ENCODE results near the gene TERT. TPM values are rescaled to one million over a fixed set of nuclear protein-coding genes. Genes with fewer than 3 reads are reported as not detected.

The TERT gene
- polyA plus RNA-seq, 1 experiment: not detected

DNA sequence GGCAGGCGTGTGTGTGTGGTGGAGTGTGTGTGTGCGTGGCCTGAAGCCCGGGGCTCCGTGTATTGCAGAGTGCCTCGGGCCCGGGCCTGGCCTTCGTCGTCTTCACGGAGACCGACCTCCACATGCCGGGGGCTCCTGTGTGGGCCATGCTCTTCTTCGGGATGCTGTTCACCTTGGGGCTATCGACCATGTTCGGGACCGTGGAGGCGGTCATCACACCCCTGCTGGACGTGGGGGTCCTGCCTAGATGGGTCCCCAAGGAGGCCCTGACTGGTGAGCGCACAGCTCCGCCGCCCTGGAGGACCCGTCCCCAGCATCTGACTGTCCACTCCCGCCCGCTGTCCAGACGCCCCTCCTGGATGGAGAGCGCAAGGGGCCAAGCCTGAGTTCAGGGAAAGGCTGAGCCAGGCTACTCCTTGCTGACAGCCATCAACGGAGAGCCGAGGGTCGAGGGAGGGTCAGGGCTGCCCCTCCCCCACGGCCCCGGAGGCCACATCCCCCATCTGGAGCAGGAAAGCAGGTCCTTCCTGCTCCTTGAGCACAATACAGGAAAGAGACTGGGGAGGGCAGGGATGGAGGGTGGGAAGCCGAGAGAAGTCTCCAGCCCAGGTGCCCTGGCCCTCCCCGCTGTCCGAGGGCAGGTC is 51.3 kb downstream of the TERT start:
- Histone ChIP-seq H3K4me3 (ENCODE audit: low read depth, low read length) (no peak overlapping the region), H3K27me3 (ENCODE audit: control insufficient read depth, insufficient read depth, low read length) (no peaks in the 10 kb centered on the region), H3K27ac (ENCODE audit: low read depth, low read length) (no peak overlapping the region), H3K9me3 (ENCODE audit: control insufficient read depth, insufficient read depth, low read length) (peaks cover 77% of the 10 kb centered on the region)
- ChIA-PET CTCF (no interaction called here), POLR2A (no interaction called here)
- DNase-seq (ENCODE audit: low read depth, low spot score): no peak
- TF ChIP-seq, protein P1, sequence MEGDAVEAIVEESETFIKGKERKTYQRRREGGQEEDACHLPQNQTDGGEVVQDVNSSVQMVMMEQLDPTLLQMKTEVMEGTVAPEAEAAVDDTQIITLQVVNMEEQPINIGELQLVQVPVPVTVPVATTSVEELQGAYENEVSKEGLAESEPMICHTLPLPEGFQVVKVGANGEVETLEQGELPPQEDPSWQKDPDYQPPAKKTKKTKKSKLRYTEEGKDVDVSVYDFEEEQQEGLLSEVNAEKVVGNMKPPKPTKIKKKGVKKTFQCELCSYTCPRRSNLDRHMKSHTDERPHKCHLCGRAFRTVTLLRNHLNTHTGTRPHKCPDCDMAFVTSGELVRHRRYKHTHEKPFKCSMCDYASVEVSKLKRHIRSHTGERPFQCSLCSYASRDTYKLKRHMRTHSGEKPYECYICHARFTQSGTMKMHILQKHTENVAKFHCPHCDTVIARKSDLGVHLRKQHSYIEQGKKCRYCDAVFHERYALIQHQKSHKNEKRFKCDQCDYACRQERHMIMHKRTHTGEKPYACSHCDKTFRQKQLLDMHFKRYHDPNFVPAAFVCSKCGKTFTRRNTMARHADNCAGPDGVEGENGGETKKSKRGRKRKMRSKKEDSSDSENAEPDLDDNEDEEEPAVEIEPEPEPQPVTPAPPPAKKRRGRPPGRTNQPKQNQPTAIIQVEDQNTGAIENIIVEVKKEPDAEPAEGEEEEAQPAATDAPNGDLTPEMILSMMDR (IDR thresholded peaks at IDR 0.05; ENCODE audit: low read depth, low read length): no peak

DNA sequence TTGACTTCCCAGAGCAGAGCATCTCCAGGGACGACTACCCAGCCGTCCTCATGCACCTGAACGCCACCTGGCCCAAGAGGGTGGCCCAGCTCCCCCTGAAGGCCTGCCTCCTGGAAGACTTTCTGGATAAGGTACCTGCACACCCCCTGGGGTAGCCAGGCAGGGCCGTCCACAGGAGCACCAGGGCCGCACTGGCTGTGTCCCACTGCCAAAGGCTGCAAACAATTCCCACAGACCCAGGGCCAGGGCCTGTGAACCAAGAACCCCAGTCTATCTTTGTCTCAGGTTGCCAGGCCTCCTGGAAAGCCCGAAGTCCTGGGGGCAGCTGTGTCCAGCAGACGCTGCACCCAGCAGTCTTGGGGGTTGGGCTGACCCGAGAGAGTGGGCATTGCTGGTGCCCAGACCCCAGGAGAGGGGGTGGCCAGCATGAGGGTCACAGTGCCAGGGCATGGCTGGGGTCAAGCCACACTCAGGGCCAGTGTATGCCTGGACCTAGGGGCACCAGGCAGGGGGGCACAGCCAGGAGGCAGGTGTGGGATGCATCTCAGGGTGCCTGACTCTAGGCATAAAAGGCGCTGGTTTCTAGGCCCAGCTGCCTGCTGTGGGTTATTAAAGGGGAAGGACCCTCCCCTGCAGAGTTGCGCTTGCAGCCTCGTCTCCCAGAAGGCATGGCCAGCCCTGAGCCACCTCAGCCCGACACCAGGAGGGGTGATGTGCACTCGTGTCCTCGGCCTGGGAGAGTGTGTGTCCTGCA is 52.0 kb downstream of the TERT start:
- DNase-seq (ENCODE audit: low read depth, low spot score): no peak
- CTCF ChIA-PET: no interaction called here
- Histone ChIP-seq H3K9me3 (ENCODE audit: control insufficient read depth, insufficient read depth, low read length) (peaks cover 80% of the 10 kb centered on the region), H3K27ac (ENCODE audit: low read depth, low read length) (no peak overlapping the region), H3K27me3 (ENCODE audit: control insufficient read depth, insufficient read depth, low read length) (no peaks in the 10 kb centered on the region), H3K4me3 (ENCODE audit: low read depth, low read length) (no peak overlapping the region)
- POLR2A ChIA-PET: no interaction called here
- TF ChIP-seq, protein P1 (IDR thresholded peaks at IDR 0.05; ENCODE audit: low read depth, low read length): no peak

DNA sequence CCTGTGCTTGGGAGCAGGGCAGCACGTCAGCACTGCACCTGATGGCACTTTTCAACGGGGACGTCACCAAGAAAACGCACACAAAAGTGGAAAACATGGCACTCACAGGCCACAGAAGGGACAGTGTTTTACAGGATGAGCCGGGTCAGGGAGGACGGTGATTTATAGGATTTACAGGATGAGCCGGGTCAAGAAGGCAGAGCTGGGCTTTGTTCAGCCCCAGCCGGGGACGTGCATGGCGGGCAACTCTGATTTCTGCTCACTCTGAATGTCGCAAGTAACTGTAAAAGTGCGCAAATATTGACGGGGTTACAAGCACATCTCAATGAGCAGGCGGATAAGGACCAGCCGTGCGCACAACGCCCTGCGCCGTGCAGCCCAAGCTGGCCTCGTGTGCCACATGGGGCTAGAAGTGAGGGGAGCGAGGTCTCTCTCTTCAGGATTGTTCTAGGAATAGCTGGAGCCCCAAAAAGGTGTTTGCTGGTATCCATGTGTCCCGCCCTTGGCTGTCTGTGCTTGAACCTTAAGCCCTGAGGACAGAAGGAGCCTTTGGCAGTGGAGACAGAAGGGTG is 53.3 kb downstream of the TERT start:
- Histone ChIP-seq H3K4me3 (ENCODE audit: low read depth, low read length) (no peak overlapping the region), H3K9me3 (ENCODE audit: control insufficient read depth, insufficient read depth, low read length) (peaks cover 82% of the 10 kb centered on the region), H3K27ac (ENCODE audit: low read depth, low read length) (no peak overlapping the region), H3K27me3 (ENCODE audit: control insufficient read depth, insufficient read depth, low read length) (no peaks in the 10 kb centered on the region)
- no peak for DNase-seq (ENCODE audit: low read depth, low spot score)
- TF ChIP-seq, protein P1 (IDR thresholded peaks at IDR 0.05; ENCODE audit: low read depth, low read length): no peak
- CTCF ChIA-PET: no interaction called here
- POLR2A ChIA-PET: no interaction called here

DNA sequence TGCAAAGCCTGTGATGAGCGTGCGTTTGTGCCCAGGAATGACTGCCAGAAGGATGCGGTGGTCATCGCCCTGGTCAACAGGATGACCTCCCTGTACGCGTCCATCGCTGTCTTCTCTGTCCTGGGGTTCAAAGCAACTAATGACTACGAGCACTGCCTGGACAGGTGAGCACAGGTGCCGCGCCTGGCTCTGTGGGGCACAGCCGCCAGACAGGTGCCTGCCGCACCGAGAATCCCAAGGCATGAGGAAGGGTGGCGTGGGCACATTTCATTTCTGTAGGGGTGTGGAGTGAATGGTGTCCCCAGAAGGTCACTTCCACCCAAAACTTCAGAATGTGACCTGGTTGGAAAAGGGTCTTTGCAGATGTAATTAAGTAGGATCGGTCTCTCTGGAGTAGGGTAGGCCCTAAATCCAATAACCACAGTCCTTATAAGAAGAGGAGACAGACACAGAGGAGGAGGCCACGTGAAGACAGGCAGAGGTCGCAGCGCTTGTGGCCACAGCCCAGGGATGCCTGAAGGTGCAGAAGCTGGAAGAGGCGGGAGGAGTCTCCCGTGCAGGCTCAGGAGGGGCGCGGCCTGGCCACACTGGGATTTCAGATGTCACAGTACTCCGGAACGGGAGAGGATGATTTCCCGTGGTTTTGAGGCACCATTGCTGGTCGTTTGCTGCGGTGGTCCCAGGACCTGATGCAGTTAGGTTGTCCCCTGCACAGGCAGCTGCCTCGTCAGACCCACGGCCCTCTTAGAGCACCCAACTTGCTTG is 54.2 kb downstream of the TERT start:
- Histone ChIP-seq H3K27me3 (ENCODE audit: control insufficient read depth, insufficient read depth, low read length) (no peaks in the 10 kb centered on the region), H3K9me3 (ENCODE audit: control insufficient read depth, insufficient read depth, low read length) (peaks cover 78% of the 10 kb centered on the region), H3K27ac (ENCODE audit: low read depth, low read length) (no peak overlapping the region), H3K4me3 (ENCODE audit: low read depth, low read length) (no peak overlapping the region)
- ChIA-PET POLR2A (no interaction called here), CTCF (no interaction called here)
- TF ChIP-seq, protein P1 (IDR thresholded peaks at IDR 0.05; ENCODE audit: low read depth, low read length): no peak
- DNase-seq (ENCODE audit: low read depth, low spot score): no peak
